Measurements from ENCODE around the gene ZC3H12D.
"Not testable (repeated sequence)": the region's sequence is repeated elsewhere in the genome, so short reads cannot be mapped to it uniquely, and the experiment has no call there.

The ZC3H12D gene

GRCh38 chr6:149483849-149484655, 762 bp downstream of the ZC3H12D start:
- no peak for DNase-seq (ENCODE audit: low read depth in 2 of 2, low spot score in 1 of 2)

- DNase-seq (ENCODE audit: low read depth in 2 of 2, low spot score in 1 of 2), result no peak
Observed at GRCh38 chr6:149483334-149483725, 1.5 kb downstream of the ZC3H12D start.

GRCh38 chr6:149482545-149483333, 2.1 kb downstream of the ZC3H12D start:
- no peak for DNase-seq (ENCODE audit: low read depth in 2 of 2, low spot score in 1 of 2)

- DNase-seq (ENCODE audit: low read depth in 2 of 2, low spot score in 1 of 2), result no peak
Observed at GRCh38 chr6:149480502-149481280, 4.1 kb downstream of the ZC3H12D start.

- DNase-seq (ENCODE audit: low read depth in 2 of 2, low spot score in 1 of 2), result no peak
Observed at GRCh38 chr6:149478631-149479314, 6.0 kb downstream of the ZC3H12D start.

GRCh38 chr6:149477544-149477943, 7.3 kb downstream of the ZC3H12D start:
- no peak for DNase-seq (ENCODE audit: low read depth in 2 of 2, low spot score in 1 of 2)

- DNase-seq (ENCODE audit: low read depth in 2 of 2, low spot score in 1 of 2), result no peak
Observed at GRCh38 chr6:149476789-149477455, 7.9 kb downstream of the ZC3H12D start.

GRCh38 chr6:149474108-149474935, 10.5 kb downstream of the ZC3H12D start:
- DNase-seq (ENCODE audit: low read depth in 2 of 2, low spot score in 1 of 2), result no peak

- DNase-seq (ENCODE audit: low read depth in 2 of 2, low spot score in 1 of 2), result no peak
Observed at GRCh38 chr6:149473080-149474052, 11.4 kb downstream of the ZC3H12D start.

- DNase-seq (ENCODE audit: low read depth in 2 of 2, low spot score in 1 of 2), result no peak
Observed at GRCh38 chr6:149472241-149472640, 12.6 kb downstream of the ZC3H12D start.

- no peak for DNase-seq (ENCODE audit: low read depth in 2 of 2, low spot score in 1 of 2)
Observed at GRCh38 chr6:149471801-149472200, 13.0 kb downstream of the ZC3H12D start.

- no peak for DNase-seq (ENCODE audit: low read depth in 2 of 2, low spot score in 1 of 2)
Observed at GRCh38 chr6:149470948-149471347, 13.9 kb downstream of the ZC3H12D start.

- DNase-seq (ENCODE audit: low read depth in 2 of 2, low spot score in 1 of 2), result no peak
Observed at GRCh38 chr6:149468179-149468578, 16.6 kb downstream of the ZC3H12D start.

GRCh38 chr6:149467265-149467664, 17.5 kb downstream of the ZC3H12D start:
- DNase-seq (ENCODE audit: low read depth in 2 of 2, low spot score in 1 of 2), result no peak

- DNase-seq (ENCODE audit: low read depth in 2 of 2, low spot score in 1 of 2), result no peak
Observed at GRCh38 chr6:149464411-149464810, 20.4 kb downstream of the ZC3H12D start.

- DNase-seq (ENCODE audit: low read depth in 2 of 2, low spot score in 1 of 2), result no peak
Observed at GRCh38 chr6:149463781-149464180, 21.0 kb downstream of the ZC3H12D start.

- DNase-seq (ENCODE audit: low read depth in 2 of 2, low spot score in 1 of 2), result not testable (repeated sequence)
Observed at GRCh38 chr6:149462712-149463111, 22.1 kb downstream of the ZC3H12D start.

- no peak for DNase-seq (ENCODE audit: low read depth in 2 of 2, low spot score in 1 of 2)
Observed at GRCh38 chr6:149461670-149462069, 23.1 kb downstream of the ZC3H12D start.
